ENCODE data around the gene HGS.

HGS gene

DNA sequence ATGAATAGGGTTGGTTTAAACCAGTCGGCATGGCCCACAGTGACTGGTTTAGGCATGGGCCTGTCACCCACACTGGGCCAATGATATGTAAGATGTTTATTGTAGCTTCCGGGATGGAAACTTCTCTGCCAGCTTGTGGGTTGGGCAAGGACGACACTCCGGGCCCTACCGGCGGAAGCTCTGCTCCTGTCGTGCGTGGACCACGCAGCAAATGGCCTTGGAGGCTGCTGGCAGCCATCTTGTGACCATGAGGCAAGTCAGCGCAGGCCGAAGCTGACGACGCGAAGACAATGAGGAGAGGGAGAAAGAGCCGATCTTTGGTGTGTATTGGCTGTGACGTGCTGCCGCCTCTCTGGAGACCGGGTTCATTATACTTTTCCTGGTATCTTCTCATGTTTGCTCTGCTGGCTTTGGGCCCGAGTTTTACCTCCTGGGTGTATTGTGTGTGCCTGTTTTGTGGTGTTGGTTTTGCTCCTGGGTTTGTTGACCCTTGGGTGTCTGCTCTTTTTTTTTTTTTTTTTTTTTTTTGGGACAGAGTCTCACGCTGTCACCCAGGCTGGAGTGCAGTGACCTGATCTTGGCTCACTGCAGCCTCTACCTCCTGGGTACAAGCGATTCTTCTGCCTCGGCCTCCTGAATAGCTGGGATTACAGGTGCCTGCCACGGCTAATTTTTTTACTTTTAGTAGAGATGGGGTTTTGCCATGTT, 43.7 kb downstream of the HGS start:
- POLR2A ChIA-PET (ENCODE audit: low non-redundant PET) = interaction anchor here (0.6 kb wide), 1 partner anchor 130 kb away, joined by 3 read pairs; no protein-coding TSS in a partner anchor
- peak overlapping the region; percentile 11; the same call in 1 of the 2 replicates for H3K27ac ChIP-seq
- no peak for TF ChIP-seq CTCF (conservative IDR thresholded peaks at IDR 0.05; ENCODE audit: low read depth)
- DNase-seq (ENCODE audit: low spot score) = no peak
- CTCF ChIA-PET = no interaction called here

GRCh38 chr17:81733507-81734404, 49.9 kb downstream of the HGS start:
- H3K27ac ChIP-seq = peak overlapping the region; percentile 92
- ChIA-PET CTCF (interaction anchor here (0.6 to 2.4 kb wide), 7 partner anchors 9 to 121 kb away, joined by 3 to 11 read pairs (median 4); no protein-coding TSS in a partner anchor), POLR2A (ENCODE audit: low non-redundant PET) (no interaction called here)
- TF ChIP-seq CTCF (conservative IDR thresholded peaks at IDR 0.05; ENCODE audit: low read depth) = peak; percentile 98
- peak; percentile 94 for DNase-seq (ENCODE audit: low spot score)

DNA sequence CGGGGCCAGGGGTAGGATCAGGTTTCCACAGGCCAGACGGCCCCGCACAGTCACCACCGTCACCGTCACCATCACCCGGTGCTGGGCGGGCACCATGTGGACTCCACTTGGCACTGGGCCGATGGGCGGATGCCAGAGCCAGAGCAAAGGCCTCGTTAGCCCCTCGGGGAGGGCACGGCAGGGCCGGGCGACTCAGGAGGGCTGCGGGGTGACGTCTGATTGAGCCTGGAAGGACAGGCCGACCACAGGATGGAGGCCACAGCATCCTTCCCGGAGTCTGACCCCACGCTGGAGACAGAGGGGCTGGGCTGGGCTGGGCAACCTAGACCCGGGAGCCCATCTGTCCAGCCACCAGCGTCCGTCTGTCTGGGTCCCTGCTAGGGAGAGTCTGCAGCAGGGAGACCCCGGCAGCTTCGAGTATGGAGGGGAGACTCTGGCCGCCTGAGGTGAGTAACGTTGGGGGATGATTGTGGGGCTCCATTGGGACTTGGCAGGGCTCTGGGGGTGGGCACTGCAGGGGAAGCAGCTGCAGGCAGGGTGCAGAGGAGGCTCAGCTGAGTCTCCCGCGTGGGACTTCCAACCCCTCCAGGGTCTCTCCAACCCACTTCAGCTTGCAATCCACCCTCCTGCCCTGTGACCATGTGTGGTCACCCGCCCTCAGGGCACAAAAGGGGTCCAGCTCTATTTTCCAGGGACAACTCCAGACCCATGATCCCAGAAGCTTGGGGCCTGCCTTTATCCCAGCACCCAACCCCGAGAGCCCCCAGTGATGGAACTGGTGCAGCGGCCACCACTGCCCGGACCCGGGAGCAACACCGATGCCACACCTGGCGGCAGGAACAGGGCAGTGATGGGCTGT, 50.8 kb downstream of the HGS start:
- ChIA-PET POLR2A (ENCODE audit: low non-redundant PET) (interaction anchor here (0.6 kb wide), 1 partner anchor 93 kb away, joined by 8 read pairs; no protein-coding TSS in a partner anchor), CTCF (interaction anchor here (0.6 to 2.4 kb wide), 6 partner anchors 73 to 225 kb away, joined by 3 to 11 read pairs (median 4); no protein-coding TSS in a partner anchor)
- no peak for TF ChIP-seq CTCF (conservative IDR thresholded peaks at IDR 0.05; ENCODE audit: low read depth)
- peak overlapping the region; percentile 92 for H3K27ac ChIP-seq
- no peak for DNase-seq (ENCODE audit: low spot score)

DNA sequence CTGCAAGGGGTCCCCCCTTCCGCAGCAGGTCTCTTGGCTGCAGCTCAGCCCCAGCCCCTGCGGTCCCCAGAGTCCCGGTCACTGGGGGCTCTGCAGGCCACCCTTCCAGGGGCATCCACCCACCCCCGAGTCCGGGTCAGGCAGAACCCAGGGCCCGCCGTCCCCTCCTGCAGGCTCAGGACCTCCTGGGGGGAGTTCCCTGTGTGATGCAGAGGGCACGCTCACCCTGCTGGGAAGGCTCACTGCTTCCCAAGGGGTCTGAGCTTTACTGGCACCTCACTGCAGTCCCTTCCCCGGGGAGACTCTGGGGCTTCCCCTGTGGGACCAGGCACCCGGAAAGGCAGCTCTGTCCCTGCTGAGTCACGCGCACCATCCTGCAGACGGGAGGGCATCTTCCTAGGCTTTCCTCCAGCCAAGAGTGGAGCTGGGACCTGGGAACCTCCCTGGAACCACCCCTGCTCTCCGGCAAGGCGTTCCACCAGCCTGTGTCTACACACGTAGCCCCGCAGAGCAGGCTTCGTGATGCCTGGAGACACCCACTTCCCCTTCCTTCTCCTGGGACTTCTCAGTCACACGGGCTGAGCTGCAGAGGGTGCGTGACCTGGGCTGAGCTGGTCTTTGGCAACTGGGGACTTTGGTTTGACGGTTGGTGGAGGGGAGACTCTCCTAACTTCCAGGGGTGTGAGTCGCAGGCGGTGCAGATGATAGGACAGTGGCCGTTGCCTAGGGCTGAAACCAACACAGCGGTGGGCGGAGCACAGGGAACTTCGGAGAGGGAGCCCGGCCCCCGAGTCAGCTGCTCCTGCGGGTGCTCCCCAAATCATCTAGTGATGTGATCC, 51.7 kb downstream of the HGS start:
- H3K27ac ChIP-seq = peak overlapping the region; percentile 92
- POLR2A ChIA-PET (ENCODE audit: low non-redundant PET) = interaction anchor here (0.5 to 1.0 kb wide), 3 partner anchors 98 to 287 kb away, joined by 3 to 4 read pairs (median 3); partner anchors contain the start of genes CENPX and LRRC45
- TF ChIP-seq CTCF (conservative IDR thresholded peaks at IDR 0.05; ENCODE audit: low read depth) = no peak
- CTCF ChIA-PET = interaction anchor here (0.6 to 2.4 kb wide), 5 partner anchors 73 to 224 kb away, joined by 3 to 11 read pairs (median 4); no protein-coding TSS in a partner anchor
- DNase-seq (ENCODE audit: low spot score) = no peak

DNA sequence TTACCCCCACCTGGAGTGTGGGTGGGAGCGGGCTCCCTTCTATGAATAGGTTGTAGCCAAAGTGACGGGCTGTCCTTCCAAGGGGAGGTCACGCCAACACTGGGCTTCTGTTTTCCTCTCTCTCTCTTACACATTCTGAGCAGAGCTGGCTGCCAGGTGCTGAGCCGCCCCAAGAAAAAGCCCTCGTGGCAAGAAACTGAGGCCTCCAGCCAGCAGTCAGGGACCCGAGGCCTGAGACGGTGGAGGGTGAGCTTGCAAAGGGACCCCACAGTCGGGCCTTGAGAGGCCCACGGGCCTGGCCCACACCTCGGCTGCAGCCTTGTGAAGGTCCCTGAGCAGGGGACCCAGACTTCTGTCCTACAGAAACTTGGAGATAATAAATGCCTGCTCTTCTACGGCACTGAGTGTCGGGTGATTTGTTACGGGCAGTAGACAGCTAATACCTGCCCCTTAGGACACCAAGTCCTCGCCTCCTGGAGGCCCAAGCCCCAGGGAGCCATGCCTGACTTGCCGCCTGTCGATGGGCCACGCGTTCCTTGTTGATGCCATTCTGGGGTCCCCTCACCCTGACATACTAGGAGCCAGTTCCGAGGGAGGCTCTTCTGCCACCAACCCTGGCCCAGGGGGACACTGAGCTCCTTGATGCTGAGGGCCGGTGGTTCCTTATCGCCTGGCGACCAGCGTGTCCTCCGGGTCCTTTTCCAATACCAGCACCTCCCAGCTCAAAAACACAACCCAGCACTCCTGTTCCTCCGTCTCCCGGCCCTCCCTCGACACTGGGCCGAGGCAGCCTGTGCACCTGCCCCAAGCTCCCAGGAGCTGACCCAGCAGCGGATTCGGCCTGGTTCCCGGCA, 54.4 kb downstream of the HGS start:
- H3K27ac ChIP-seq = peak overlapping the region; percentile 46
- no peak for TF ChIP-seq CTCF (conservative IDR thresholded peaks at IDR 0.05; ENCODE audit: low read depth)
- ChIA-PET CTCF (no interaction called here), POLR2A (ENCODE audit: low non-redundant PET) (no interaction called here)
- DNase-seq (ENCODE audit: low spot score) = no peak
